GM12801 (cell line): ENCODE data around the gene NKAIN2.

Experiments used
- TF ChIP-seq, protein P1 (sequence below): IDR thresholded peaks from one replicate; pipeline ENCODE4 v1.5.1; 2011; ENCODE audit warnings: control low read depth; ENCODE audit not compliant: insufficient read length; ENCODE audit errors: extremely low read depth

Gene NKAIN2

GRCh38 chr6:124670801-124671200 lies 867.1 kb downstream of the NKAIN2 start:
- TF ChIP-seq, protein P1, sequence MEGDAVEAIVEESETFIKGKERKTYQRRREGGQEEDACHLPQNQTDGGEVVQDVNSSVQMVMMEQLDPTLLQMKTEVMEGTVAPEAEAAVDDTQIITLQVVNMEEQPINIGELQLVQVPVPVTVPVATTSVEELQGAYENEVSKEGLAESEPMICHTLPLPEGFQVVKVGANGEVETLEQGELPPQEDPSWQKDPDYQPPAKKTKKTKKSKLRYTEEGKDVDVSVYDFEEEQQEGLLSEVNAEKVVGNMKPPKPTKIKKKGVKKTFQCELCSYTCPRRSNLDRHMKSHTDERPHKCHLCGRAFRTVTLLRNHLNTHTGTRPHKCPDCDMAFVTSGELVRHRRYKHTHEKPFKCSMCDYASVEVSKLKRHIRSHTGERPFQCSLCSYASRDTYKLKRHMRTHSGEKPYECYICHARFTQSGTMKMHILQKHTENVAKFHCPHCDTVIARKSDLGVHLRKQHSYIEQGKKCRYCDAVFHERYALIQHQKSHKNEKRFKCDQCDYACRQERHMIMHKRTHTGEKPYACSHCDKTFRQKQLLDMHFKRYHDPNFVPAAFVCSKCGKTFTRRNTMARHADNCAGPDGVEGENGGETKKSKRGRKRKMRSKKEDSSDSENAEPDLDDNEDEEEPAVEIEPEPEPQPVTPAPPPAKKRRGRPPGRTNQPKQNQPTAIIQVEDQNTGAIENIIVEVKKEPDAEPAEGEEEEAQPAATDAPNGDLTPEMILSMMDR = no peak

- TF ChIP-seq, protein P1 = no peak
These were observed 867.7 kb downstream of the NKAIN2 start for GRCh38 chr6:124671324-124671723.

- TF ChIP-seq, protein P1 = no peak
These were observed 870.4 kb downstream of the NKAIN2 start for GRCh38 chr6:124674042-124674441.

- TF ChIP-seq, protein P1 = no peak
These were observed 872.4 kb downstream of the NKAIN2 start for GRCh38 chr6:124676033-124676432.

GRCh38 chr6:124677874-124678273 lies 874.2 kb downstream of the NKAIN2 start:
- TF ChIP-seq, protein P1 = no peak

GRCh38 chr6:124679387-124679786 lies 875.7 kb downstream of the NKAIN2 start:
- TF ChIP-seq, protein P1 = no peak

DNA sequence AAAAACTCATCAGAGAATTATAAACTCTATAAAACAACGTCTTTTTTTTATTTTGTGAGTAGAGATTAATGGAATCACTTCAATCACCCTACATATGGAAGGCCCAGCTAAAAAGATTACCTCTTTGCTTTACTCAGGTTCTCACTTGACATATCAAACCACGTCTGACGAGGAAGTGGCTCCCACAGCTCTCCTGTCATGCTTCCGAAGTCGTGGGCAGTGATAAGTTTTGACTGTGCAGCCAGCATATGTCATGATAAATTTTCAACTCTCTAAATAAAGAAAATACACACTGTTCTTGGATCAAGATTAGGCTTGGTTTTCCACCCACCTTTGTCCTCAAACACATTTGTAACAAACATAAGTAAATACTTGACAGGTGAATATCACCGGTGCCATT lies 879.1 kb downstream of the NKAIN2 start:
- TF ChIP-seq, protein P1 = no peak

GRCh38 chr6:124683507-124683906 lies 879.8 kb downstream of the NKAIN2 start:
- TF ChIP-seq, protein P1 = no peak
